Keratinocyte (primary cell): ENCODE data around the gene MYH9. TPM values are rescaled to one million over a fixed set of nuclear protein-coding genes. Genes with fewer than 3 reads are reported as not detected.

Experiments
- DNase-seq: peaks from one replicate; pipeline ENCODE4 v3.0.0-alpha.2; 2011; ENCODE audit warnings: low read depth, missing footprints, low spot score
- FAIRE-seq: peaks from 2 replicates; lab custom pipeline; 2011; peaks lifted over from hg19 to GRCh38; lab: Jason Lieb, UNC
- H2AFZ ChIP-seq: 2 replicates; pipeline ENCODE4 v1.6.0; 2012; ENCODE audit warnings: low read length, control low read depth, inconsistent platforms; ENCODE audit not compliant: control insufficient read depth
- H3K27ac ChIP-seq: 2 replicates; pipeline ENCODE4 v1.5.1; 2011; ENCODE audit warnings: low read length; ENCODE audit not compliant: control insufficient read depth, insufficient read depth
- H3K27me3 ChIP-seq: 3 replicates; pipeline ENCODE4 v1.6.0; 2011; ENCODE audit warnings: low read length; ENCODE audit not compliant: control insufficient read depth, insufficient read depth; ENCODE audit errors: extremely low read depth
- H3K36me3 ChIP-seq, 2 experiments: 2 replicates in 1 of 2; 3 replicates in 1 of 2; pipeline ENCODE4 v1.5.1; 2011; ENCODE audit warnings: low read length in 2 of 2, mild to moderate bottlenecking in 1 of 2; ENCODE audit not compliant: control insufficient read depth in 2 of 2, insufficient read depth in 2 of 2; ENCODE audit errors: extremely low read depth in 1 of 2
- H3K4me1 ChIP-seq: 3 replicates; pipeline ENCODE4 v1.5.1; 2011; ENCODE audit warnings: low read length; ENCODE audit not compliant: control insufficient read depth, insufficient read depth; ENCODE audit errors: extremely low read depth
- H3K4me2 ChIP-seq: 3 replicates; pipeline ENCODE4 v1.6.0; 2011; ENCODE audit warnings: low read depth, low read length; ENCODE audit not compliant: control insufficient read depth, insufficient read depth; ENCODE audit errors: extremely low read depth
- H3K4me3 ChIP-seq, 3 experiments: fragments of 200-600 bp in 1 of 3; sonication (generic) in 1 of 3; 2 replicates in 2 of 3; 3 replicates in 1 of 3; pipeline ENCODE4 v1.5.1; 2011 to 2016; ENCODE audit warnings: low read length in 3 of 3, mild to moderate bottlenecking in 3 of 3, control low read depth in 2 of 3, inconsistent platforms in 1 of 3, low read depth in 1 of 3, mixed read lengths in 1 of 3, mixed run types in 1 of 3, moderate library complexity in 1 of 3; ENCODE audit not compliant: control insufficient read depth in 2 of 3, insufficient read depth in 2 of 3; ENCODE audit errors: extremely low read depth in 1 of 3
- H3K79me2 ChIP-seq: 2 replicates; pipeline ENCODE4 v1.6.0; 2012; ENCODE audit warnings: low read length; ENCODE audit not compliant: control insufficient read depth, insufficient read depth
- H3K9ac ChIP-seq: 3 replicates; pipeline ENCODE4 v1.6.0; 2011; ENCODE audit warnings: low read length; ENCODE audit not compliant: control insufficient read depth, insufficient read depth; ENCODE audit errors: extremely low read depth
- H3K9me1 ChIP-seq: 3 replicates; pipeline ENCODE4 v1.6.0; 2011; ENCODE audit warnings: low read length; ENCODE audit not compliant: control insufficient read depth, insufficient read depth; ENCODE audit errors: extremely low read depth
- H3K9me3 ChIP-seq: 2 replicates; pipeline ENCODE4 v1.5.1; 2012; ENCODE audit warnings: low read depth, low read length; ENCODE audit not compliant: control insufficient read depth
- H4K20me1 ChIP-seq: 3 replicates; pipeline ENCODE4 v1.6.0; 2011; ENCODE audit warnings: low read length; ENCODE audit not compliant: control insufficient read depth, insufficient read depth; ENCODE audit errors: extremely low read depth
- CTCF ChIP-seq, 3 experiments: IDR thresholded peaks in 1 of 3; conservative IDR thresholded peaks in 1 of 3; optimal IDR thresholded peaks in 1 of 3; 2 replicates in 2 of 3; 3 replicates in 1 of 3; pipeline versions ENCODE3 to v1.5.1; 2011; ENCODE audit warnings: low read length in 3 of 3, mild to moderate bottlenecking in 3 of 3, moderate library complexity in 2 of 3, control low read depth in 1 of 3, inconsistent platforms in 1 of 3; ENCODE audit not compliant: insufficient read depth in 2 of 3; ENCODE audit errors: extremely low read depth in 1 of 3
- EZH2 ChIP-seq: IDR thresholded peaks from one replicate; pipeline ENCODE4 v1.6.1; 2012; ENCODE audit warnings: inconsistent platforms, mild to moderate bottlenecking, low read length, moderate library complexity
- dilution Hi-C: fragments of 300-500 bp; cut with MboI; formaldehyde crosslinking; loops from one replicate; pipeline ENCODE4 v1.7.0; 2020; ENCODE audit warnings: low sequenced_read_pairs; ENCODE audit not compliant: extremely low pct_ligation_motif_present
- polyA plus RNA-seq, 5 experiments: library from polyadenylated mRNA; depleted of rRNA in 3 of 5; stranded (reverse) in 3 of 5; stranded (forward) in 1 of 5; unstranded in 1 of 5; fragments of >200 nt; gene quantifications; 1 replicate in 1 of 5; 2 replicates in 3 of 5; 3 replicates in 1 of 5; pipeline versions ENCODE4 v1.2.1 to v1.2.3, GENCODE V29; 2011 to 2012; ENCODE audit warnings: missing spikeins in 2 of 5, low read depth in 1 of 5, low replicate concordance in 1 of 5

Gene MYH9
- polyA plus RNA-seq, 1 donor (not counting 4 experiments of a cell fraction or from before 2014, with no cell fraction given) = 351 TPM

GRCh38 chr22:36320553-36320952 is 67.2 kb downstream of the MYH9 start:
- H3K4me2 ChIP-seq = no peak overlapping the region
- H3K79me2 ChIP-seq = peaks cover 86% of the 10 kb centered on the region
- H3K9me3 ChIP-seq = no peaks in the 10 kb centered on the region
- FAIRE-seq (no peak), DNase-seq (no peak)
- no peak for TF ChIP-seq CTCF (optimal IDR thresholded peaks at IDR 0.05 in 1 of 3, IDR thresholded peaks at IDR 0.05 in 1 of 3, conservative IDR thresholded peaks at IDR 0.05 in 1 of 3; ENCODE audit: extremely low read depth in 1 of 3, insufficient read depth in 2 of 3, low read length in 3 of 3)
- no peak for TF ChIP-seq EZH2
- H3K4me3 ChIP-seq = no peak overlapping the region
- H3K36me3 ChIP-seq = peaks cover 56 to 94% of the 10 kb centered on the region in 2 experiments
- no peak overlapping the region for H3K9ac ChIP-seq
- H4K20me1 ChIP-seq = peaks cover 10% of the 10 kb centered on the region
- no peak overlapping the region for H2AFZ ChIP-seq
- dilution Hi-C loops = no loop called here
- peaks cover 33% of the 10 kb centered on the region for H3K4me1 ChIP-seq
- H3K27me3 ChIP-seq = no peaks in the 10 kb centered on the region
- no peak overlapping the region for H3K27ac ChIP-seq
- H3K9me1 ChIP-seq = peaks cover 2% of the 10 kb centered on the region

GRCh38 chr22:36319595-36320497 is 67.9 kb downstream of the MYH9 start:
- no peaks in the 10 kb centered on the region for H3K9me3 ChIP-seq
- H2AFZ ChIP-seq = no peak overlapping the region
- FAIRE-seq = no peak
- dilution Hi-C loops = no loop called here
- H3K27ac ChIP-seq = no peak overlapping the region
- H3K79me2 ChIP-seq = peaks cover 85% of the 10 kb centered on the region
- no peak overlapping the region for H3K4me3 ChIP-seq
- no peak overlapping the region for H3K9ac ChIP-seq
- no peak overlapping the region for H3K4me2 ChIP-seq
- peaks cover 2% of the 10 kb centered on the region for H3K9me1 ChIP-seq
- peaks cover 14% of the 10 kb centered on the region for H4K20me1 ChIP-seq
- peaks cover 59 to 92% of the 10 kb centered on the region in 2 experiments for H3K36me3 ChIP-seq
- TF ChIP-seq EZH2 = no peak
- TF ChIP-seq CTCF (optimal IDR thresholded peaks at IDR 0.05 in 1 of 3, IDR thresholded peaks at IDR 0.05 in 1 of 3, conservative IDR thresholded peaks at IDR 0.05 in 1 of 3; ENCODE audit: extremely low read depth in 1 of 3, insufficient read depth in 2 of 3, low read length in 3 of 3) = no peak
- no peak for DNase-seq
- no peaks in the 10 kb centered on the region for H3K27me3 ChIP-seq
- peaks cover 25% of the 10 kb centered on the region for H3K4me1 ChIP-seq
